NCI-H226 (cell line): ENCODE measurements around the gene SMARCA1.

Experiments used
- DNase-seq: peaks from one replicate; pipeline ENCODE4 v3.0.0-alpha.2; 2015

The SMARCA1 gene

GRCh38 chrX:129529685-129530281 lies 6.5 kb upstream of the SMARCA1 start:
- DNase-seq, result no peak

GRCh38 chrX:129525896-129526295 lies 2.6 kb upstream of the SMARCA1 start:
- DNase-seq, result no peak

- DNase-seq, result no peak
Measured at GRCh38 chrX:129525162-129525561, 1.9 kb upstream of the SMARCA1 start.

GRCh38 chrX:129524250-129524850 lies 1.1 kb upstream of the SMARCA1 start:
- DNase-seq, result no peak

GRCh38 chrX:129522184-129523078 lies 859 bp downstream of the SMARCA1 start:
- DNase-seq, result peak; percentile 45

- no peak for DNase-seq
Measured at GRCh38 chrX:129520151-129520550, 3.1 kb downstream of the SMARCA1 start.

GRCh38 chrX:129516402-129516801 lies 6.9 kb downstream of the SMARCA1 start:
- no peak for DNase-seq

GRCh38 chrX:129512409-129512808 lies 10.9 kb downstream of the SMARCA1 start:
- DNase-seq, result no peak

GRCh38 chrX:129511689-129512088 lies 11.6 kb downstream of the SMARCA1 start:
- DNase-seq, result no peak

- DNase-seq, result no peak
Measured at GRCh38 chrX:129510331-129510730, 13.0 kb downstream of the SMARCA1 start.

GRCh38 chrX:129497146-129497843 lies 26.0 kb downstream of the SMARCA1 start:
- DNase-seq, result peak; percentile 31

GRCh38 chrX:129496625-129497024 lies 26.7 kb downstream of the SMARCA1 start:
- DNase-seq, result peak; percentile 33

- DNase-seq, result no peak
Measured at GRCh38 chrX:129495900-129496299, 27.4 kb downstream of the SMARCA1 start.

GRCh38 chrX:129494887-129495286 lies 28.4 kb downstream of the SMARCA1 start:
- no peak for DNase-seq

GRCh38 chrX:129493643-129494042 lies 29.6 kb downstream of the SMARCA1 start:
- no peak for DNase-seq

- DNase-seq, result no peak
Measured at GRCh38 chrX:129490330-129490729, 33.0 kb downstream of the SMARCA1 start.

GRCh38 chrX:129488359-129488758 lies 34.9 kb downstream of the SMARCA1 start:
- DNase-seq, result peak; percentile 9

GRCh38 chrX:129480889-129481288 lies 42.4 kb downstream of the SMARCA1 start:
- DNase-seq, result no peak

- no peak for DNase-seq
Measured at GRCh38 chrX:129478516-129478915, 44.8 kb downstream of the SMARCA1 start.

- DNase-seq, result no peak
Measured at GRCh38 chrX:129472116-129472515, 51.2 kb downstream of the SMARCA1 start.

- DNase-seq, result no peak
Measured at GRCh38 chrX:129462707-129463106, 60.6 kb downstream of the SMARCA1 start.

GRCh38 chrX:129461801-129462456 lies 61.4 kb downstream of the SMARCA1 start:
- DNase-seq, result no peak

- DNase-seq, result no peak
Measured at GRCh38 chrX:129452523-129452922, 70.8 kb downstream of the SMARCA1 start.
